ENCODE measurements around the gene LAS1L.
"Not testable (repeated sequence)": the region's sequence is repeated elsewhere in the genome, so short reads cannot be mapped to it uniquely, and the experiment has no call there.

The LAS1L gene

DNA sequence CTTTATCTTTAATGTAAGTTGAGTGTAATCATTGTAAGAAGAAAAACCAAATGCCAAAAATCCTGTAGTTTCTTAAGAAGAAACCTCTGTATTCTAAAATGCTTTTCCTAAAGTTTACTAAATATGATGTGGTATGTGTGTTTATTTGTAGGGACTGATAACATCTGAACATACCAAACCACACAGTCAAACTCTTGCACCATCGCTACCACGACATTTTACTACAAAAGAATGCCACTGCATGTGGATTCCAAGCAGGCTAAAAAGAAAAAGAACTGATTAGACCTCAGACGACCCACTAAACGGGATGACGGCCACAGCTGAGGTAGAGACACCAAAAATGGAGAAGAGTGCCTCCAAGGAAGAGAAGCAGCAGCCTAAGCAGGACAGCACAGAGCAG, 46.1 kb downstream of the LAS1L start:
- TF ChIP-seq PPARA (CRISPR knock-in tag; IDR thresholded peaks at IDR 0.05; ENCODE audit: borderline replicate concordance): no peak
- TF ChIP-seq GLIS3 (CRISPR knock-in tag; IDR thresholded peaks at IDR 0.05): no peak
- TF ChIP-seq RARB (CRISPR knock-in tag; IDR thresholded peaks at IDR 0.05): no peak
- no peak for TF ChIP-seq TSHZ2 (CRISPR knock-in tag; IDR thresholded peaks at IDR 0.05)
- TF ChIP-seq OSR1 (CRISPR knock-in tag; IDR thresholded peaks at IDR 0.05): no peak
- no peak for TF ChIP-seq ISL1 (CRISPR knock-in tag; IDR thresholded peaks at IDR 0.05)
- no peak for ATAC-seq

DNA sequence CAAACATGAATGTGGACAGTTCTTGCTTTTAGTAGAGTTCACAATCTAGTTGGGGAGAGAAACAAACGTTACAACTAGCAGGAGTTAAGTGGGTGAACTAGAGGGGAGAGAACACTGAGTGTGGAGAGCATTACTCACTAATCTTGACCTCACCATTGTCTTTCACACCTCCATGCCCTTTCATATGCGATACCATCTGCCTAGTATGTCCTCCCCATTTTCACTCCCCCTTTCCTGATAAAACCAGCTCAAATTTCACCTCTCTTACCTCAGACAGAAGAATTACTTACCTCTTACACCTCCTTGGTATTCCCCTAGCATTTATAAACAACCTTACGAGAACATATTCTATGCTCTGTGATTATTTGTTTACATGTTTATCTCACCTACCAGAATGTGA, 53.6 kb downstream of the LAS1L start:
- ATAC-seq: no peak
- TF ChIP-seq BACH2 (CRISPR knock-in tag; IDR thresholded peaks at IDR 0.05; ENCODE audit: borderline replicate concordance): no peak
- TF ChIP-seq ZNF70 (CRISPR knock-in tag; IDR thresholded peaks at IDR 0.05): no peak
- TF ChIP-seq TCF4 (CRISPR knock-in tag; IDR thresholded peaks at IDR 0.05; ENCODE audit: borderline replicate concordance): no peak
- no peak for TF ChIP-seq ARNTL (CRISPR knock-in tag; IDR thresholded peaks at IDR 0.05; ENCODE audit: borderline replicate concordance, low read depth)

- not testable (repeated sequence) for ATAC-seq
Observed at GRCh38 chrX:65479102-65479501, 55.5 kb downstream of the LAS1L start.

DNA sequence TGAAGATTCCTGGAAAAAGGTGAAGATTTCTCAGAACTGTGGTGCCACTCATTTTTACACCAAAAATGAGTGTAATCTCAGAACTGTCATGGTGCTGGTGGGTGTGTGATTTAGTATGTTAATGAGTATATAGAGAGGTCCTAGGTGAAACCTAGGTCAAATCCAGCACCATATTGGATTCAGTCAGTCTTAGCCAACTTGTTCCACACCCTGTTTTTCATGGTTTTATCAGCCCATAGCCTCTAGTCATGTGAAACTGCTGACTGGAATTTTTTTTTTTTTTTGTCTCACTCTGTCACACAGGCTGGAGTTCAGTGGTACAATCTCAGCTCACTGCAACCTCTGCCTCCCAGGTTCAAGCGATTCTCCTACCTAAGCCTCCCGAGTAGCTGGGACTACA, 58.0 kb downstream of the LAS1L start:
- TF ChIP-seq ZFP30 (CRISPR knock-in tag; IDR thresholded peaks at IDR 0.05): no peak
- TF ChIP-seq ZC3H10 (CRISPR knock-in tag; IDR thresholded peaks at IDR 0.05): no peak
- no peak for TF ChIP-seq SNAI2 (CRISPR knock-in tag; IDR thresholded peaks at IDR 0.05)
- TF ChIP-seq GLIS3 (CRISPR knock-in tag; IDR thresholded peaks at IDR 0.05): no peak
- TF ChIP-seq CSRNP3 (CRISPR knock-in tag; IDR thresholded peaks at IDR 0.05): no peak
- TF ChIP-seq POU6F1 (CRISPR knock-in tag; IDR thresholded peaks at IDR 0.05; ENCODE audit: borderline replicate concordance, low read depth): no peak

DNA sequence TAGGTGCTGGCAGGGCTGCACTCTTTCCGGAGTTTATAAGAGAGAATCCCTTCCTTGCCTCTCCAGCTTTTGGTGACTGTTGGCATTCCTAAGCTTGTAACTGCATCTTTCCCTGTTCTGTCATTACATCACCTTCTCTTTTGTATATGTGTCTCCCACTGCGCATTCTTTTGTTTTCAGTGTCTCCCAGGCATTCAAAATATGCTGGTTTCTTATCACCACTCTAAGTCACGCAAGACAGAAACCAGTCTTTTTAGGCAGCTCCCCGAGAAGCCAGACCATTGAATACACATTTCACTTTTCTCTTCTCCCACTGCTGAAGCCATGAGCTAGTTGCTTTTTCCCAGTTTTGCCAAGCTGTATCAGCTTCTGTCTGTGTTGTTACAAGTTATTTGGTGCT, 71.0 kb downstream of the LAS1L start:
- TF ChIP-seq ZNF8 (CRISPR knock-in tag; IDR thresholded peaks at IDR 0.05) (no peak), CSDC2 (CRISPR knock-in tag; IDR thresholded peaks at IDR 0.05) (no peak), ZFP30 (CRISPR knock-in tag; IDR thresholded peaks at IDR 0.05) (no peak), TOX (CRISPR knock-in tag; IDR thresholded peaks at IDR 0.05; ENCODE audit: borderline replicate concordance) (no peak)

More for the DNA sequence above, 58.0 kb downstream of the LAS1L start:
- ATAC-seq: no peak

More for the DNA sequence above, 71.0 kb downstream of the LAS1L start:
- no peak for ATAC-seq
